Limb (tissue), 2 donors: ENCODE results near the gene MBD5.

Experiments used
- DNase-seq, 2 donors: peaks; one replicate each; pipeline ENCODE4 v3.0.0-alpha.2; 2016; ENCODE audit errors: extremely low spot score in 2 of 2

MBD5 gene

GRCh38 chr2:148300544-148300943 is 279.7 kb downstream of the MBD5 start:
- no peak for DNase-seq

- no peak for DNase-seq
Observed at GRCh38 chr2:148301362-148301761, 280.5 kb downstream of the MBD5 start.

GRCh38 chr2:148302526-148302925 is 281.6 kb downstream of the MBD5 start:
- DNase-seq = no peak

GRCh38 chr2:148303161-148303560 is 282.3 kb downstream of the MBD5 start:
- DNase-seq = no peak

- DNase-seq = no peak
Observed at GRCh38 chr2:148305476-148305875, 284.6 kb downstream of the MBD5 start.

- no peak for DNase-seq
Observed at GRCh38 chr2:148306027-148306426, 285.1 kb downstream of the MBD5 start.

- no peak for DNase-seq
Observed at GRCh38 chr2:148317598-148317997, 296.7 kb downstream of the MBD5 start.

- no peak for DNase-seq
Observed at GRCh38 chr2:148338541-148338940, 317.6 kb downstream of the MBD5 start.

- DNase-seq = no peak
Observed at GRCh38 chr2:148342086-148342485, 321.2 kb downstream of the MBD5 start.

GRCh38 chr2:148350199-148350598 is 329.3 kb downstream of the MBD5 start:
- no peak for DNase-seq

GRCh38 chr2:148351437-148352143 is 330.7 kb downstream of the MBD5 start:
- no peak for DNase-seq

GRCh38 chr2:148358375-148358774 is 337.5 kb downstream of the MBD5 start:
- no peak for DNase-seq

- DNase-seq = no peak
Observed at GRCh38 chr2:148360662-148361061, 339.8 kb downstream of the MBD5 start.

GRCh38 chr2:148362144-148362796 is 341.4 kb downstream of the MBD5 start:
- DNase-seq = no peak

- DNase-seq = no peak
Observed at GRCh38 chr2:148375214-148375613, 354.3 kb downstream of the MBD5 start.

- no peak for DNase-seq
Observed at GRCh38 chr2:148391324-148391723, 370.4 kb downstream of the MBD5 start.

- no peak for DNase-seq
Observed at GRCh38 chr2:148402786-148403185, 381.9 kb downstream of the MBD5 start.

GRCh38 chr2:148410899-148411298 is 390.0 kb downstream of the MBD5 start:
- DNase-seq = no peak

GRCh38 chr2:148416248-148416647 is 395.4 kb downstream of the MBD5 start:
- no peak for DNase-seq

GRCh38 chr2:148430101-148430500 is 409.2 kb downstream of the MBD5 start:
- no peak for DNase-seq

GRCh38 chr2:148447877-148448276 is 427.0 kb downstream of the MBD5 start:
- no peak for DNase-seq

- no peak for DNase-seq
Observed at GRCh38 chr2:148450531-148450930, 429.6 kb downstream of the MBD5 start.

GRCh38 chr2:148451046-148451445 is 430.2 kb downstream of the MBD5 start:
- DNase-seq = no peak
